C4-2B (cell line): Measurements from ENCODE around the gene WWOX.

Source experiments
- ZFX ChIP-seq: fragments of 450-650 bp; IDR thresholded peaks from 2 replicates; pipeline ENCODE4 v1.6.1; 2017
- TF ChIP-seq, protein P1 (sequence below): fragments of 450-650 bp; conservative IDR thresholded peaks from 2 replicates; pipeline ENCODE4 v1.5.1; 2017; ENCODE audit warnings: mild to moderate bottlenecking

- TF ChIP-seq, protein P1, sequence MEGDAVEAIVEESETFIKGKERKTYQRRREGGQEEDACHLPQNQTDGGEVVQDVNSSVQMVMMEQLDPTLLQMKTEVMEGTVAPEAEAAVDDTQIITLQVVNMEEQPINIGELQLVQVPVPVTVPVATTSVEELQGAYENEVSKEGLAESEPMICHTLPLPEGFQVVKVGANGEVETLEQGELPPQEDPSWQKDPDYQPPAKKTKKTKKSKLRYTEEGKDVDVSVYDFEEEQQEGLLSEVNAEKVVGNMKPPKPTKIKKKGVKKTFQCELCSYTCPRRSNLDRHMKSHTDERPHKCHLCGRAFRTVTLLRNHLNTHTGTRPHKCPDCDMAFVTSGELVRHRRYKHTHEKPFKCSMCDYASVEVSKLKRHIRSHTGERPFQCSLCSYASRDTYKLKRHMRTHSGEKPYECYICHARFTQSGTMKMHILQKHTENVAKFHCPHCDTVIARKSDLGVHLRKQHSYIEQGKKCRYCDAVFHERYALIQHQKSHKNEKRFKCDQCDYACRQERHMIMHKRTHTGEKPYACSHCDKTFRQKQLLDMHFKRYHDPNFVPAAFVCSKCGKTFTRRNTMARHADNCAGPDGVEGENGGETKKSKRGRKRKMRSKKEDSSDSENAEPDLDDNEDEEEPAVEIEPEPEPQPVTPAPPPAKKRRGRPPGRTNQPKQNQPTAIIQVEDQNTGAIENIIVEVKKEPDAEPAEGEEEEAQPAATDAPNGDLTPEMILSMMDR, result no peak
- TF ChIP-seq ZFX, result no peak
Measured at GRCh38 chr16:79175286-79176057, 1076.0 kb downstream of the WWOX start.
